Measurements from ENCODE around the gene ZNF664. TPM values are rescaled to one million over a fixed set of nuclear protein-coding genes. Genes with fewer than 3 reads are reported as not detected.

The ZNF664 gene
- total and polyA plus RNA-seq, 2 of the 8 experiments (the other 6 are each of a cell fraction or from before 2014, with no cell fraction given): 22.8 to 51.4 TPM

DNA sequence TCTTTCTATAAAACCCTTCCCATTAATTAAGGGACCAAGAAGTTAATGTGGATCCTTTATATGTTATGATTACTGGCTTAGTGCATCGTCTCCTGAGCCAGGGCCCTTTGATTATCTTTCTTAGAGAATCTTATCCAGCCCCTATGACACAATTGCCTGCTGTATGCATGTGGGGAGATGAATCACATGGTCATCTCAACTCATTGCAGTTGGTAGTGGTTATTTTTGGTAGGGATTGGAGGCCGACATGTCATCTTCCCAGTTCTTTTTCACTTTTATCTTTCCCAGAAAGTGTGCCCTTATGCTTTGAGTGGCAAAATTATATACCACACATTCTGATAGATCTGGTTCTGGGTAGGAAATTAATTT, 26.0 kb downstream of the ZNF664 start:
- no peak for DNase-seq (ENCODE audit: low read depth in 1 of 2, low spot score in 2 of 2)
- H4K8ac ChIP-seq (ENCODE audit: extremely low read depth, insufficient read depth, low read length): no peak overlapping the region
- H3K14ac ChIP-seq (ENCODE audit: insufficient read length): no peak overlapping the region
- no peaks in the 10 kb centered on the region; a peak in 1 of 7 replicates for H3K27me3 ChIP-seq (replicated peaks in 1 of 4; ENCODE audit: control insufficient read depth in 3 of 4, extremely low read depth in 1 of 4, insufficient read depth in 3 of 4, low read length in 3 of 4)
- no peaks in the 10 kb centered on the region for H3K79me2 ChIP-seq (ENCODE audit: control insufficient read depth in 1 of 2, insufficient read depth in 2 of 2, low read length in 2 of 2)
- peaks cover 0 to 3% (median 0%) of the 10 kb centered on the region in 4 experiments; a peak in 2 of 7 replicates for H3K4me1 ChIP-seq (replicated peaks in 1 of 4; ENCODE audit: control insufficient read depth in 3 of 4, insufficient read depth in 4 of 4, low read length in 3 of 4)
- no peaks in the 10 kb centered on the region for H3K9me3 ChIP-seq (ENCODE audit: insufficient read depth in 2 of 2, low read depth in 1 of 2, low read length in 1 of 2)
- H4K20me1 ChIP-seq (replicated peaks in 1 of 2; ENCODE audit: control insufficient read depth in 1 of 2, insufficient read depth in 2 of 2, low read length in 2 of 2): peaks cover 3 to 14% of the 10 kb centered on the region in 2 experiments
- no peak overlapping the region for H3K4me3 ChIP-seq (ENCODE audit: extremely low read depth in 1 of 4, insufficient read depth in 2 of 4, low read depth in 3 of 4, low read length in 4 of 4)
- H3K9ac ChIP-seq (replicated peaks in 1 of 4; ENCODE audit: extremely low read depth in 1 of 4, low read depth in 3 of 4, low read length in 3 of 4): no peak overlapping the region
- no peak overlapping the region for H2BK5ac ChIP-seq (ENCODE audit: low read depth, low read length)
- H3K4ac ChIP-seq (replicated peaks; ENCODE audit: insufficient read length, low read depth, low read length): no peak overlapping the region
- WGBS, 2 experiments (ENCODE audit: extremely low coverage in 1 of 2, insufficient coverage in 1 of 2, insufficient read length in 1 of 2, insufficient replicate concordance in 2 of 2, low coverage in 1 of 2, low lambda C conversion rate in 2 of 2, missing lambda C conversion rate in 1 of 2): 83% methylated on average over 2 of the region's 2 CpGs; no CpG with 5 or more reads in 1 of the 2 experiments
- FAIRE-seq: no peak
- no peak overlapping the region for H2BK20ac ChIP-seq (ENCODE audit: low read length)
- H3K36me3 ChIP-seq (ENCODE audit: control insufficient read depth in 2 of 4, insufficient read depth in 4 of 4, low read length in 3 of 4): 0 out of 8 replicates have a peak, but pooled peaks cover 0 to 2% (median 0%) of the 10 kb centered on the region in 4 experiments
- no peak overlapping the region for H2AFZ ChIP-seq (ENCODE audit: low read length)
- no peak overlapping the region for H2BK12ac ChIP-seq (ENCODE audit: low read depth, low read length)
- no peak overlapping the region for H2BK15ac ChIP-seq (ENCODE audit: low read length)
- H3K23me2 ChIP-seq (ENCODE audit: low read depth, low read length): no peaks in the 10 kb centered on the region
- no peak overlapping the region for H3K18ac ChIP-seq (ENCODE audit: extremely low read depth, low read length)
- no peak overlapping the region for H3K4me2 ChIP-seq (ENCODE audit: insufficient read depth in 1 of 2, low read depth in 2 of 2, low read length in 2 of 2)
- H4K91ac ChIP-seq (replicated peaks; ENCODE audit: insufficient read length, low read length): no peak overlapping the region
- no peak overlapping the region for H3K56ac ChIP-seq (replicated peaks; ENCODE audit: insufficient read length, low read depth, low read length)
- H4K5ac ChIP-seq (ENCODE audit: insufficient read length, low read depth, low read length): no peak overlapping the region
- no peak overlapping the region for H3K27ac ChIP-seq (ENCODE audit: low read depth, low read length)
- ChIA-PET CTCF (ENCODE audit: partially characterized antibody) (interaction anchor here (1.8 kb wide), 1 partner anchor 12 kb away, joined by 4 read pairs; no protein-coding TSS in a partner anchor), POLR2A (ENCODE audit: partially characterized antibody) (no interaction called here)
- H2AK5ac ChIP-seq (ENCODE audit: low read depth, low read length): no peak overlapping the region; the same call in 1 of the 2 replicates
- H2BK120ac ChIP-seq (replicated peaks; ENCODE audit: low read depth, low read length): no peak overlapping the region
- no peaks in the 10 kb centered on the region; the same call in 1 of the 2 replicates for H3K79me1 ChIP-seq (ENCODE audit: low read depth, low read length)
- H3K23ac ChIP-seq (ENCODE audit: insufficient read length): no peak overlapping the region
- no peak for TF ChIP-seq POLR2AphosphoS5 (IDR thresholded peaks at IDR 0.05; ENCODE audit: low read depth, low read length)
- no peak for TF ChIP-seq JUN (IDR thresholded peaks at IDR 0.05; ENCODE audit: low read depth, low read length)
- no peak for TF ChIP-seq RBBP5 (IDR thresholded peaks at IDR 0.05; ENCODE audit: borderline replicate concordance, low read depth, low read length)
- no peak for TF ChIP-seq SRF (IDR thresholded peaks at IDR 0.05; ENCODE audit: low read depth, low read length)
- no peak for TF ChIP-seq TAF1 (IDR thresholded peaks at IDR 0.05; ENCODE audit: low read depth, low read length)
- no peak for TF ChIP-seq MAX (IDR thresholded peaks at IDR 0.05)
- no peak for TF ChIP-seq SIRT6 (IDR thresholded peaks at IDR 0.05; ENCODE audit: low read length)
- TF ChIP-seq BACH1 (IDR thresholded peaks at IDR 0.05; ENCODE audit: low read length): no peak
- no peak for TF ChIP-seq PHF8 (conservative IDR thresholded peaks at IDR 0.05; ENCODE audit: low read depth, low read length)
- no peak for TF ChIP-seq HDAC2 (IDR thresholded peaks at IDR 0.05; ENCODE audit: borderline replicate concordance in 1 of 2, low read depth in 2 of 2, low read length in 2 of 2)
- no peak for TF ChIP-seq POLR2A (IDR thresholded peaks at IDR 0.05; ENCODE audit: control extremely low read depth in 1 of 2, low read depth in 2 of 2, low read length in 2 of 2)
- TF ChIP-seq ASH2L (IDR thresholded peaks at IDR 0.05; ENCODE audit: low read length): no peak
- TF ChIP-seq USF2 (IDR thresholded peaks at IDR 0.05; ENCODE audit: low read length): no peak
- TF ChIP-seq CREB1 (IDR thresholded peaks at IDR 0.05): no peak
- TF ChIP-seq SP4 (IDR thresholded peaks at IDR 0.05; ENCODE audit: low read length): no peak
